Neural crest cell (in vitro differentiated cells): ENCODE data around the gene PHIP. TPM values are rescaled to one million over a fixed set of nuclear protein-coding genes. Genes with fewer than 3 reads are reported as not detected.

Source experiments
- DNase-seq: peaks from one replicate; pipeline ENCODE4 v3.0.0; 2021; ENCODE audit warnings: low read depth, mixed read lengths, low spot score
- H3K27ac Mint-ChIP-seq: one replicate; pipeline ENCODE4 v1.8.0; 2021; ENCODE audit warnings: mild to moderate bottlenecking, mixed read lengths; ENCODE audit not compliant: unreplicated experiment
- H3K27me3 Mint-ChIP-seq: 2 replicates; pipeline ENCODE4 v1.8.0; 2021; ENCODE audit warnings: low read depth, mild to moderate bottlenecking, mixed read lengths
- H3K36me3 Mint-ChIP-seq: 2 replicates; pipeline ENCODE4 v1.8.0; 2021; ENCODE audit warnings: low read depth, mild to moderate bottlenecking, mixed read lengths
- H3K4me1 Mint-ChIP-seq: 2 replicates; pipeline ENCODE4 v1.8.0; 2021; ENCODE audit warnings: mixed read lengths
- H3K4me3 Mint-ChIP-seq: one replicate; pipeline ENCODE4 v1.8.0; 2021; ENCODE audit warnings: mild to moderate bottlenecking, mixed read lengths
- H3K9me3 Mint-ChIP-seq: 2 replicates; pipeline ENCODE4 v1.8.0; 2021; ENCODE audit warnings: mixed read lengths
- CTCF ChIP-seq: fragments of 200-600 bp; sonication (generic); conservative IDR thresholded peaks from 2 replicates; pipeline ENCODE4 v1.5.0; 2021; ENCODE audit warnings: antibody characterized with exemption, mild to moderate bottlenecking
- total RNA-seq: library from RNA; stranded (reverse); gene quantifications from 2 replicates; pipeline ENCODE4 v1.2.1, GENCODE V29; 2021

The PHIP gene
- total RNA-seq, 1 donor from 2014 or later = 50.0 TPM

- Mint-ChIP-seq H3K36me3 (peaks cover 76% of the 10 kb centered on the region), H3K4me3 (no peak overlapping the region), H3K9me3 (peaks cover 7% of the 10 kb centered on the region), H3K27ac (no peak overlapping the region), H3K4me1 (no peaks in the 10 kb centered on the region), H3K27me3 (no peaks in the 10 kb centered on the region)
- no peak for DNase-seq
- no peak for TF ChIP-seq CTCF
Measured at GRCh38 chr6:78993955-78994354, 84.1 kb downstream of the PHIP start.

DNA sequence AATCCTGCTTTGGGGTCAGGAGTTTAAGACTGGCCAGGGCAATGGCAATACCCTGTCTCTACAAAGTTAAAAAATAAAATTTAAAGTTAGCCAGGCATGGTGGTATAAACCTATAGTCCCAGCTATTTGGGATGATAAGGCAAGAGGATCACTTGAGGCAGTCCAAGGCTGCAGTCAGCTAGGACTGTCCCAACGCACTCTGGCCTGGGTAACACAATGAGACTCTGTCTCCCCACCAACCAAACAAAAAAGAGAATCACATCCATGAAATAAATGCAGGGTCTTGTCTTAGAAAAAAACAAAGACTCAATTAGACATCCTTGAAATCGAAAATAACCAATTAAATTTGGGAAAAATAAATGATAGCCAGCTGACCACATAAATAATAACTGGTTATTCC, 88.9 kb downstream of the PHIP start:
- no peak for DNase-seq
- Mint-ChIP-seq H3K4me3 (no peak overlapping the region), H3K9me3 (peaks cover 3% of the 10 kb centered on the region), H3K27me3 (no peaks in the 10 kb centered on the region), H3K27ac (peak overlapping the region; percentile 63), H3K36me3 (peaks cover 41% of the 10 kb centered on the region), H3K4me1 (no peaks in the 10 kb centered on the region)
- TF ChIP-seq CTCF = no peak

DNA sequence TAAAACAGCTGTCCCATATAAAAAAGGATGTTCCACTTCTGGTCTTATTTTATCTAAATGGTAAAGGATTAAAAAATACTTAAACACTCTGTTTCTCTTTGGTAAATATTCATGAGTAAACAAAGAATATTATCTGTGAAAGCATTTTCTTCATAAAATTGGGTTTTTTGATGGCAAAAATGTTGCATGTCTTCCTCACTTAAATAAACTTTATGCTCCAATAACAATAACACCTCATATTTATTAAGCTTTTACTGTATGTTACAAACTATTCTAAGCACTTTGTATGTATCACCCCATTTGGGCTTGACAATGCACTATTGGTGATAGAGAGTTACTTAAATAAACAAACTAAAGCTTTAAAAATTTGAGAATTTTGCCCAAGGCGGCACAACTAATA, 91.9 kb downstream of the PHIP start:
- Mint-ChIP-seq H3K36me3 (peaks cover 28% of the 10 kb centered on the region), H3K9me3 (no peaks in the 10 kb centered on the region), H3K4me1 (no peaks in the 10 kb centered on the region), H3K4me3 (no peak overlapping the region), H3K27ac (no peak overlapping the region), H3K27me3 (no peaks in the 10 kb centered on the region)
- DNase-seq = no peak
- TF ChIP-seq CTCF = no peak

- H3K27me3 Mint-ChIP-seq = no peaks in the 10 kb centered on the region
- peaks cover 25% of the 10 kb centered on the region for H3K36me3 Mint-ChIP-seq
- no peak overlapping the region for H3K27ac Mint-ChIP-seq
- DNase-seq = no peak
- H3K4me1 Mint-ChIP-seq = no peaks in the 10 kb centered on the region
- H3K4me3 Mint-ChIP-seq = no peak overlapping the region
- TF ChIP-seq CTCF = no peak
- H3K9me3 Mint-ChIP-seq = no peaks in the 10 kb centered on the region
Measured at GRCh38 chr6:78984225-78984950, 93.7 kb downstream of the PHIP start.

DNA sequence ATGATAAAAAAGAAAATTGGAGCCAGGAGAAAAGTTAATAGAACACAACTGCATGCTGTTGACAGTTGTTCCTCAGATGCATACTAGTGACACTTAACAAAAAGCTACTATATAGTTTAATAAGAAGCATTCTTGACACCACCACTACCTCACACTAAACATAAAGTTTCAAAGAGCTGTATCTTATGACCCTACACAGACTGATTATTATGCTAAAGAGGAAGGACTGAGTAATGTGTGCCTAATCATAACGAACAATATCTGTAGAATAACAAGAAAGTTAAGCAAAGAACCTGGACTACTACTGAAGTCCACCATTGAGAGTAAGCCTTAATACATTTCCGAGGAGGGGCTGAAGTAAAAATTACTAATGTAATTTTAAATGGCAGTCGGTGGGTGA, 110.9 kb downstream of the PHIP start:
- TF ChIP-seq CTCF = no peak
- H3K9me3 Mint-ChIP-seq = no peaks in the 10 kb centered on the region
- H3K36me3 Mint-ChIP-seq = peaks cover 35% of the 10 kb centered on the region
- H3K27ac Mint-ChIP-seq = no peak overlapping the region
- peaks cover 4% of the 10 kb centered on the region for H3K4me1 Mint-ChIP-seq
- no peaks in the 10 kb centered on the region for H3K27me3 Mint-ChIP-seq
- no peak overlapping the region for H3K4me3 Mint-ChIP-seq
- DNase-seq = no peak
